Measurements from ENCODE around the gene PYY. TPM values are rescaled to one million over a fixed set of nuclear protein-coding genes. Genes with fewer than 3 reads are reported as not detected.
"Not testable (repeated sequence)": the region's sequence is repeated elsewhere in the genome, so short reads cannot be mapped to it uniquely, and the experiment has no call there.

PYY gene
- total RNA-seq (not detected), polyA plus RNA-seq (not detected)
- long read RNA-seq, donor 1, partial matches to known transcripts: 0 of 2 reads
- long read RNA-seq, donor 1, other reads (novel, unspliced or antisense): 2 of 2 reads
- long read RNA-seq, donor 2: 0 reads
- long read RNA-seq, donor 3: 0 reads
- long read RNA-seq, donor 4: 0 reads

GRCh38 chr17:43953746-43954145 lies at the start of gene PYY:
PYY (minus strand) TSS chr17:43953940; CDS start chr17:43953483, 457 bp downstream.
- no peaks in the 10 kb centered on the region for H3K9me3 ChIP-seq (ENCODE audit: control insufficient read depth, low read length)
- intact Hi-C loops (cut with DNase I): no loop called here
- no peaks in the 10 kb centered on the region for H3K27me3 ChIP-seq (ENCODE audit: control insufficient read depth, insufficient read depth)
- 43% methylated on average over 11 of the region's 11 CpGs for WGBS
- ATAC-seq (no peak), DNase-seq (no peak)
- no peaks in the 10 kb centered on the region for H3K4me1 ChIP-seq (ENCODE audit: control insufficient read depth, insufficient read depth, low read length)
- no peak within 1 kb of the TSS for H3K4me3 ChIP-seq (ENCODE audit: low read length)
- no peak within 1 kb of the TSS for H3K27ac ChIP-seq (ENCODE audit: low read length)

- no peaks in the 10 kb centered on the region for H3K27me3 ChIP-seq (ENCODE audit: control insufficient read depth, insufficient read depth)
- intact Hi-C loops (cut with DNase I): no loop called here
- DNase-seq (no peak), ATAC-seq (peak in 1 of 2 donors; percentile 2)
- peaks cover 3% of the 10 kb centered on the region for H3K4me1 ChIP-seq (ENCODE audit: control insufficient read depth, insufficient read depth, low read length)
- no peak overlapping the region for H3K27ac ChIP-seq (ENCODE audit: low read length)
- WGBS: 62% methylated on average over 9 of the region's 9 CpGs
- no peaks in the 10 kb centered on the region for H3K9me3 ChIP-seq (ENCODE audit: control insufficient read depth, low read length)
- H3K4me3 ChIP-seq (ENCODE audit: low read length): no peak overlapping the region
These were observed 48.6 kb upstream of the PYY start for GRCh38 chr17:44002141-44002848.

DNA sequence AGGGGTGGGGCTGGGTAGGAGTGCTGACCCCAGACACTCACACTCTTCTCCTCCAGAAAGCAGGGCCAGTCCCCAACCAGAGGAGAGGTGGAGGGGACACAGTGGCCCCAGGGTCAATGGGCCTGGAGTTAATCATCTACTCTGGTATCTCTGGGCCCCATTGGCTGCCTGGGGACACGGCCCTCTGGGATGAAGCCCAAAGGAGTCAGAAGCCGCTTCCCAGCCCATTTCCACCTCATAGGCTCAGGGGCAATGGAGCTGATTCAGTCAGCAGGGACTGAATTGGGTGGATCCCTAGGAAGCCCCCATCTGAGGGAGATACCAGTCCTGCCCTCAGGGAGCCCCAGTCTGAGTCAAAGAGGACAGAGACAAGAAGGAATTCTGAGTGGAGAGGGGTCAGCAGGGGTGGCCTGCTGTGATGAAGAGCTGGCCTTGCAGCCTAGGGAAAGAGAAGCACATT lies 47.8 kb upstream of the PYY start:
- peaks cover 3% of the 10 kb centered on the region for H3K4me1 ChIP-seq (ENCODE audit: control insufficient read depth, insufficient read depth, low read length)
- DNase-seq: no peak
- no peaks in the 10 kb centered on the region for H3K9me3 ChIP-seq (ENCODE audit: control insufficient read depth, low read length)
- no peak overlapping the region for H3K27ac ChIP-seq (ENCODE audit: low read length)
- ATAC-seq: no peak
- 74% methylated on average over 2 of the region's 2 CpGs for WGBS
- H3K4me3 ChIP-seq (ENCODE audit: low read length): no peak overlapping the region
- H3K27me3 ChIP-seq (ENCODE audit: control insufficient read depth, insufficient read depth): no peaks in the 10 kb centered on the region
- intact Hi-C loops (cut with DNase I): no loop called here

- Histone ChIP-seq H3K27me3 (ENCODE audit: control insufficient read depth, insufficient read depth) (no peaks in the 10 kb centered on the region), H3K4me1 (ENCODE audit: control insufficient read depth, insufficient read depth, low read length) (no peaks in the 10 kb centered on the region), H3K27ac (ENCODE audit: low read length) (no peak overlapping the region), H3K4me3 (ENCODE audit: low read length) (no peak overlapping the region), H3K9me3 (ENCODE audit: control insufficient read depth, low read length) (no peaks in the 10 kb centered on the region)
- intact Hi-C loops (cut with DNase I): no loop called here
- ATAC-seq (no peak), DNase-seq (no peak)
- 82% methylated on average over 6 of the region's 6 CpGs for WGBS
These were observed 47.2 kb upstream of the PYY start for GRCh38 chr17:44000871-44001460.

GRCh38 chr17:44000141-44000860 lies 46.6 kb upstream of the PYY start:
- DNase-seq (no peak), ATAC-seq (no peak)
- H3K4me3 ChIP-seq (ENCODE audit: low read length): no peak overlapping the region
- H3K27me3 ChIP-seq (ENCODE audit: control insufficient read depth, insufficient read depth): no peaks in the 10 kb centered on the region
- no peaks in the 10 kb centered on the region for H3K4me1 ChIP-seq (ENCODE audit: control insufficient read depth, insufficient read depth, low read length)
- H3K27ac ChIP-seq (ENCODE audit: low read length): no peak overlapping the region
- intact Hi-C loops (cut with DNase I): no loop called here
- WGBS: 86% methylated on average over 12 of the region's 12 CpGs
- H3K9me3 ChIP-seq (ENCODE audit: control insufficient read depth, low read length): no peaks in the 10 kb centered on the region

- Histone ChIP-seq H3K27me3 (ENCODE audit: control insufficient read depth, insufficient read depth) (no peaks in the 10 kb centered on the region), H3K27ac (ENCODE audit: low read length) (no peak overlapping the region), H3K9me3 (ENCODE audit: control insufficient read depth, low read length) (no peaks in the 10 kb centered on the region), H3K4me1 (ENCODE audit: control insufficient read depth, insufficient read depth, low read length) (no peaks in the 10 kb centered on the region), H3K4me3 (ENCODE audit: low read length) (no peak overlapping the region)
- DNase-seq: no peak
- intact Hi-C loops (cut with DNase I): no loop called here
- no peak for ATAC-seq
- 82% methylated on average over 4 of the region's 4 CpGs for WGBS
These were observed 45.3 kb upstream of the PYY start for GRCh38 chr17:43999024-43999423.

DNA sequence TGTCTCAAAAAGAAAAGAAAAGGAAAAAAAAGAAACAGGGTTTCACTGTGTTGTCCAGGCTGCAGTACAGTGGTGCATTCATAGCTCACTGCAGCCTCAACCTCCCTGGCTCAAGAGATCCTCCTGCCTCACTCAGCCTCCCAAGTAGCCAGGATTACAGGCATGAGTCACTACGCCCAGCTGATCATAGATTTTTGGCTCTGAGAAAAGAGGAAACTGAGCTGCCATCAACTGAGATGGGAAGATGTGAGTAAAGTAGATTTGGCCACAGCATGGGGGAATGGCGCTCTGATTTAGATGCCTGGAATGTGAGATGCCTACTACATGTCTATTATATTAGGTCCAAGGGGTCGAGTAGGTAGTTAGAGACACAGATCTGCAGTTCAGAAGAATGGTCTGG lies 44.8 kb upstream of the PYY start:
- 75% methylated on average over 3 of the region's 3 CpGs for WGBS
- no peaks in the 10 kb centered on the region for H3K4me1 ChIP-seq (ENCODE audit: control insufficient read depth, insufficient read depth, low read length)
- no peak overlapping the region for H3K4me3 ChIP-seq (ENCODE audit: low read length)
- intact Hi-C loops (cut with DNase I): no loop called here
- H3K27ac ChIP-seq (ENCODE audit: low read length): no peak overlapping the region
- DNase-seq: no peak
- no peaks in the 10 kb centered on the region for H3K9me3 ChIP-seq (ENCODE audit: control insufficient read depth, low read length)
- ATAC-seq: no peak
- H3K27me3 ChIP-seq (ENCODE audit: control insufficient read depth, insufficient read depth): no peaks in the 10 kb centered on the region

DNA sequence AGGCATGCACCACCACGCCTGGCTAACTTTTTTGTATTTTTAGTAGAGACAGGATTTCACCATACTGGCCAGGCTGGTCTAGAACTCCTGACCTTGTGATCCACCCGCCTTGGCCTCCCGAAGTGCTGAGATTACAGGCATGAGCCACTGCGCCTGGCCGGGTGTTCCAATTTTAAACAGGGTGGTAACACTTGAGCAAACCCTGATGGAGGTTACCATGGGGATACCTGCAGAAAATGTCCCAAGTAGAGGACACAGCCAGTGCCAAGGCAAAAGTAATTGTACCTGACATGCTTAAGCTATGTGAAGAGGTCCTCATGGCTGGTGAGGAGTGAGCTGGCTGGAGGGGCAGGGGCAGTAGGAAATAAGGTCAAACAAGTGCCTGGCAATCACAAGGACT lies 43.4 kb upstream of the PYY start:
- H3K4me1 ChIP-seq (ENCODE audit: control insufficient read depth, insufficient read depth, low read length); H3K27me3 ChIP-seq (ENCODE audit: control insufficient read depth, insufficient read depth); ATAC-seq; H3K27ac ChIP-seq (ENCODE audit: low read length); intact Hi-C loops (cut with DNase I); H3K9me3 ChIP-seq (ENCODE audit: control insufficient read depth, low read length); DNase-seq; H3K4me3 ChIP-seq (ENCODE audit: low read length): not testable (repeated sequence)
- WGBS: 84% methylated on average over 5 of the region's 5 CpGs

DNA sequence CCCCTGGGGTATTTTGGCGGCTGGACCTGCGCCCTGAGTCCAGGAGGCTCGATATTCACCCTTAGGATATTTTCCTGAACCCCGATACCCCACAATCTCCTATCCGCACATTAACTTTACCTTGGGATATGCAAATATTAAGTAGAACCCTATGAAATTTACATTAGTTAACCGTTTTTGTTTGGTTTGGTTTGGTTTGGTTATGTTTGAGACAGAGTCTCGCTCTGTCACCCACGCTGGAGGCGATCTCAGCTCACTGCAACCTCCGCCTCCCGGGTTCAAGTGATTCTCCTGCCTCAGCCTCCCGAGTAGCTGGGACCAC lies 41.4 kb upstream of the PYY start:
- Histone ChIP-seq H3K4me1 (ENCODE audit: control insufficient read depth, insufficient read depth, low read length) (no peaks in the 10 kb centered on the region), H3K27ac (ENCODE audit: low read length) (no peak overlapping the region), H3K9me3 (ENCODE audit: control insufficient read depth, low read length) (no peaks in the 10 kb centered on the region), H3K4me3 (ENCODE audit: low read length) (no peak overlapping the region), H3K27me3 (ENCODE audit: control insufficient read depth, insufficient read depth) (no peaks in the 10 kb centered on the region)
- ATAC-seq (no peak), DNase-seq (no peak)
- intact Hi-C loops (cut with DNase I): loop anchor here in 1 of 4 donors (2.0 kb wide), 1 partner anchor 50 kb away; no protein-coding TSS in a partner anchor
- 22% methylated on average over 12 of the region's 12 CpGs for WGBS

DNA sequence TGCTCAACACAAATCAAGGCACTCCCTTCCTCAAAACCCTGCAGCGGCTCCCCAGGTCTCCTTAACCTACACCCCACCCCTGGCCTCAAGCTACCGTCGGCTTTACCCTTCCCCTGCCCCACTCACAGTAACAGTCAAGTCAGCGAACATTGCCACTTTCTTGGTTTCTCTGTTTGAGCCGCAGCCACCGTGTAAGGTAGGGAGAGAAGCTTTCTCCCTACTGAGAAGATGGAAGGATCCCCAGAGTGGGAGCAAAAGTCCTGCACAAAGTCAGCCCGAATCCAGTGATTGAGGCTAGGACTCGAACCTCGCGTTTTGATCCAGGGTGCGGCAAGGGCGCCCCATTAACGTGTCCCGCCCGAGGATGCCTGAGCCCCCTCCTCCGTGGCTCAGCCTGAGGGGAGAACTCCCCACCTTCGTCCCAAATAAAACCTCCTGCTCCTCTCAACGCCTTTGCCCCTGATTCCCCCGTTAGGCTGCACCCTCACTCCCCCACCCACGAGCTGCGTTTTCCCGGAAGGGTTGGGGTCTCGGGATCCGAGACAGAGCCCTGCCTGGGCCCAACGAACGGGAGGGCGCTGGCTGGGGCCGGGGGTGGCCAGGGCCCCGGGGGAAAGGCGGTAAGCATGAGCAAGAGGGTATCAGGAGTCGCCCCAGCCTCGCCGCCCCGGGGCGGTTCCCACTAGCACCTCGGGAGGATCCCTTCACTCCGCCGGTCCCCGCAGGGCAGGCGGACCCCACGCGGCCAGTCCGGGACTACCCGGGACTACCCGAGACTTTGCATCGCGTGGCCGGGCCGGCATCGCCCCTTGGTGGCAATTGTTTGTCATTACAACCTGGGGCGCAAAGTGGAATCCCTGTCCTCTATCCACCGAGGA lies 40.8 kb upstream of the PYY start:
- Histone ChIP-seq H3K27me3 (ENCODE audit: control insufficient read depth, insufficient read depth) (no peaks in the 10 kb centered on the region), H3K27ac (ENCODE audit: low read length) (no peak overlapping the region), H3K4me3 (ENCODE audit: low read length) (peak overlapping the region; percentile 8), H3K9me3 (ENCODE audit: control insufficient read depth, low read length) (no peaks in the 10 kb centered on the region), H3K4me1 (ENCODE audit: control insufficient read depth, insufficient read depth, low read length) (no peaks in the 10 kb centered on the region)
- 9% methylated on average over 52 of the region's 52 CpGs for WGBS
- intact Hi-C loops (cut with DNase I): loop anchor here in 3 of 4 donors (2.0 to 5.0 kb wide), 2 partner anchors 50 to 52 kb away; partner anchors contain the start of gene PPY (in 2 of the 3)
- ATAC-seq (peak; percentile 90 to 92), DNase-seq (peak; percentile 73 to 89 (median 81))

Data from right cardiac atrium (tissue), 5 donors.